ENCODE results near the gene KCNJ10.

GRCh38 chr1:159993911-159994310 lies 76.0 kb downstream of the KCNJ10 start:
- TF ChIP-seq, protein P1, sequence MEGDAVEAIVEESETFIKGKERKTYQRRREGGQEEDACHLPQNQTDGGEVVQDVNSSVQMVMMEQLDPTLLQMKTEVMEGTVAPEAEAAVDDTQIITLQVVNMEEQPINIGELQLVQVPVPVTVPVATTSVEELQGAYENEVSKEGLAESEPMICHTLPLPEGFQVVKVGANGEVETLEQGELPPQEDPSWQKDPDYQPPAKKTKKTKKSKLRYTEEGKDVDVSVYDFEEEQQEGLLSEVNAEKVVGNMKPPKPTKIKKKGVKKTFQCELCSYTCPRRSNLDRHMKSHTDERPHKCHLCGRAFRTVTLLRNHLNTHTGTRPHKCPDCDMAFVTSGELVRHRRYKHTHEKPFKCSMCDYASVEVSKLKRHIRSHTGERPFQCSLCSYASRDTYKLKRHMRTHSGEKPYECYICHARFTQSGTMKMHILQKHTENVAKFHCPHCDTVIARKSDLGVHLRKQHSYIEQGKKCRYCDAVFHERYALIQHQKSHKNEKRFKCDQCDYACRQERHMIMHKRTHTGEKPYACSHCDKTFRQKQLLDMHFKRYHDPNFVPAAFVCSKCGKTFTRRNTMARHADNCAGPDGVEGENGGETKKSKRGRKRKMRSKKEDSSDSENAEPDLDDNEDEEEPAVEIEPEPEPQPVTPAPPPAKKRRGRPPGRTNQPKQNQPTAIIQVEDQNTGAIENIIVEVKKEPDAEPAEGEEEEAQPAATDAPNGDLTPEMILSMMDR (conservative IDR thresholded peaks at IDR 0.05; ENCODE audit: low read length) = no peak
- no peak for TF ChIP-seq EZH2phosphoT487 (IDR thresholded peaks at IDR 0.05; ENCODE audit: borderline replicate concordance)
